22Rv1 (cell line): ENCODE data around the gene MAP1B.

Source experiments
- H3K27ac ChIP-seq: fragments of 450-650 bp; 2 replicates; pipeline ENCODE4 v1.5.1; 2017
- CTCF ChIP-seq: fragments of 450-650 bp; IDR thresholded peaks from 2 replicates; pipeline ENCODE4 v1.5.1; 2017; ENCODE audit warnings: mild to moderate bottlenecking
- ZFX ChIP-seq: fragments of 450-650 bp; IDR thresholded peaks from 2 replicates; pipeline ENCODE4 v1.6.1; 2017; ENCODE audit warnings: antibody characterized with exemption, borderline replicate concordance

Gene MAP1B

DNA sequence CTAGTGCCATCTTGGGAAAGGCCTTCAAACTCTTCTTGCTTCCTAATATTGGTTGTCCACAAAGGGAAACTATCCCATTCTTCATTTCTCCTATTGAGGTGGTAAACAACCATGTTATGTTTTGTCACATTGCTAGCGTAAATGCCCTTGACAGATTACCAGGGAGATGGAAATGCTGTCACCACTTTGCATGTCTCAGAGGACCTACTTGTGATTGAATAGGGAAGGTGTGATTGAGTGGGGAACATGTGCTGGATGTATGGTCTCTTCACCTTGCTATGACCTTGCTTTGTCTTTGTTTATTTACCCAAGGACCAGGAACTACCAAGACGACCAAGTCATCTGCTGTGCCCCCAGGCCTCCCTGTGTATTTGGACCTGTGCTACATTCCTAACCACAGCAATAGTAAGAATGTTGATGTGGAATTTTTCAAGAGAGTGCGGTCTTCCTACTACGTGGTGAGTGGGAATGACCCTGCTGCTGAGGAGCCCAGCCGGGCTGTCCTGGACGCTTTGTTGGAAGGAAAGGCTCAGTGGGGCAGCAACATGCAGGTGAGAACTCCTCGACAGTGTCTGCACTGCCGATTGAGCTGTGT, 96.1 kb downstream of the MAP1B start:
- no peak overlapping the region for H3K27ac ChIP-seq
- TF ChIP-seq ZFX: no peak
- TF ChIP-seq CTCF: no peak

DNA sequence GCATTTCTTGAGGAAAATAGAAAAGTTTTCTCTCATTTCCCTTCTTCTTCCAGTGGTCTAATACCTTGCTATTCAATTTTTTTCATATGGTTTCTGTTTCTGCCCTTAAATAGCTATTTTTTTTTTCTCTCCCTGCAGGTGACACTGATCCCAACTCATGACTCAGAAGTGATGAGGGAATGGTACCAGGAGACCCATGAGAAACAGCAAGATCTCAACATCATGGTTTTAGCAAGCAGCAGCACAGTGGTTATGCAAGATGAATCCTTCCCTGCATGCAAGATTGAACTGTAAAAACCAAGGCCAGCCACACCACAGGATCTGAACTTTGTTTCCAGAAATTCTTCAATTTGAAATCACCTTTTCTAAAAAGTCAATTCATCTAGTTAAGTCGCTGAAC, 97.7 kb downstream of the MAP1B start:
- no peak overlapping the region for H3K27ac ChIP-seq
- TF ChIP-seq CTCF (no peak), ZFX (no peak)

DNA sequence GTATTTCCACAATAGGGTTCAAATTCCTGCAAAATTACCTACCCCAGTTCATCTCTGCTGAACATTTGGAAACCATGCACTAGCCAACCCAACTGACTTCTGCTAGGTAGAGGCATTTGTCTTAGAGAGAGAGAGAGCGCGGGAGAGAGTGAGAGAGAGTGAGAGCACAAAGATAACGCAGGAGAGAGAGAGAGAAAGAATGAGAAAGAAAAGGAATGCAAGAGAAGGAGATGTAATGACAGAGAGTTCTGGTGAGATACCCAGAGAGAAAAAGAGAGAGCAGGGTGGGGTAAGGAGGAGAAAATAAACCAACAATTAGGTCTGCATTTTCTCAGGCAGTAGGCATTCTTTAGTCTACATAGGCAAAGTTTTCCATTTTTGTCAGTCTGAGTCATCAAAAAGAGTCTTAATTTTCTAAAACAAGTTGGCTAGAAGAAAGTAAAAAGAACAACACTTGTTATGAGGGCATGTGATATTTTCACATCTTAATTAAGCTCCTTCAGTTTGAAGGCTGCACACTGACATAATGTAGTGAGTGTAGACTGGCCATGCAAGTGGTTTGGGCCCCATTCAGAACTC, 98.2 kb downstream of the MAP1B start:
- TF ChIP-seq CTCF (no peak), ZFX (no peak)
- no peak overlapping the region for H3K27ac ChIP-seq

DNA sequence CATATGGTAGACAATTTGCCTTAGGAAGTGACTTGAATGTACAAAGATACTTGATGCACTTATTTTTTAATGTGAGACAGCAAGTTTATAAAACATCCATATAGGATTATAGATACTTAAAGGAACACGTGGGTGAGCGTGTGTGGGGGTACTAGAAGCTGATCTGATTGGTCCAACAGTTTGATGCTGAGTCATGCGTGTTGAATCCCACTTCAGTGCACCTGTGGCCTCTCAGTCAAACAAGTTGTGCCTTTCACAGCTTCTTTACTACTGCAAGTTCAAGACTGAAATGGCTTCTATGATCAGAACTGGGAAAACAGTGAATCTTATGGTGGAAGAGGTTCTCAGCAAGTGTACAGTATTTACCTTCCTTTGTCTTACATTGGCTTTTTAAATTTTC, 98.9 kb downstream of the MAP1B start:
- no peak overlapping the region for H3K27ac ChIP-seq
- no peak for TF ChIP-seq ZFX
- TF ChIP-seq CTCF: no peak

DNA sequence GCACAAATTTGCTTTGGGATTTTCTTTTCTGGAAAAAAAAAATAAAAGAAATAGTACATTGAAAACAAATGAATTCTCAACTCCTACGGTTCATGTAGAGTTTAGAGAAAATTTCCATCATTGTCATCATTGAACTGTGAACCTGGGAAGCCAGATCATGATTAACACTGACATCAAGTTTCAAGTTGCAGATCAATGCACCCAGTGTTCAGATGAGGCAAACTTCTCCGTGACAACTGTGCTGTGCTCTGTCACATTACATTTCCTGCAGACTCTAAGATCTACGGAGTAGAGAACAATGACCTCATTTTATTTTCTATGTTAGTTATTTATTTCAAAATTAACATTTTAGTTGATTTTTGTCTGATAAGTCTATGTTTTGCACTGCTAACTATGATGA, 99.7 kb downstream of the MAP1B start:
- TF ChIP-seq CTCF (no peak), ZFX (no peak)
- no peak overlapping the region for H3K27ac ChIP-seq

GRCh38 chr5:72208324-72208926, 101.2 kb downstream of the MAP1B start:
- no peak overlapping the region for H3K27ac ChIP-seq
- TF ChIP-seq CTCF (no peak), ZFX (no peak)
